ENCODE measurements around the gene GPR107.

Gene GPR107

DNA sequence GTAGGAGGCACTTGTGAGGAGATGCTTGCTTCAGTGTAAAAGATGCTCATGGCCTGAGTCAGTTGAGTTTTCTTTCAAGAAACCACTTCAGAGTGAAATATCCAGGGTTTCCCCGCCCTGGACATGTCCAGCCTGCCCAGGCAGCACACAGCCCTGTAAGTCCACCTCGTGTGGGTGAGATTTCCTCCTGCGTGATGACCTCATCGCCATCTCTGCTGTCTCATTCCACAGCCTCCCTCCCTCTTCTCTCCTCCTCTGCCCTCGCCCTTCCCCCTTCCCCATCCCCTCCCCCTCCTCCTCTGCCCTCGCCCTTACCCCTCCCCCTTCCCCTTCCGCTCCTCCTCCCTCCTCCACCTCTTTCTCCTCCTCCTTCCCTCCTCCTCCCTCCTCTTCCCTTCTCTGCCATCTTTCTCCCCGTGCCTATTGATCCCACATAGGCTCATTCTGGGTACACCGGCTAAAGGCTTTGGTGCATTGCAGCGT, 84.5 kb downstream of the GPR107 start:
- no peak for DNase-seq

- DNase-seq, result no peak
Observed at GRCh38 chr9:130138791-130139190, 85.1 kb downstream of the GPR107 start.

- DNase-seq, result no peak
Observed at GRCh38 chr9:130139251-130139650, 85.5 kb downstream of the GPR107 start.

DNA sequence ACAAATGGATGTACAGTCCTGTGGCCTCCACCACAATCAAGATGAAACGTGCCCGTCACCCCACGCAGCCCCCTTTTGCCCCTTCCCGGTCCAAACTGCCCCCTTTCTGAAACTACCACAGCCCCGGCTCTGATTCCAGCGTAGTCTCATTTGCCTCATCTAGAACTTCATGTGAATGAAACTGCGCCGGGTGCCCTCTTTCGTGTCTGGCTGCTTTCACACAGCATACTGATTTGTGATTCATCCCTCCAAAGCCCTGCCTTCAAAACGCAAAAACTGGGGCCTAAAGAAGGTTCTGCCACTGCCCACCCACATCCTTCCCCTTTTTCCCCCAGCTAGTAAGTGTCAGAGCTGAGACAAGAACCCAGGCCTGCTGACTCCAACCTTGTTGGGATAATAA, 87.0 kb downstream of the GPR107 start:
- no peak for DNase-seq

DNA sequence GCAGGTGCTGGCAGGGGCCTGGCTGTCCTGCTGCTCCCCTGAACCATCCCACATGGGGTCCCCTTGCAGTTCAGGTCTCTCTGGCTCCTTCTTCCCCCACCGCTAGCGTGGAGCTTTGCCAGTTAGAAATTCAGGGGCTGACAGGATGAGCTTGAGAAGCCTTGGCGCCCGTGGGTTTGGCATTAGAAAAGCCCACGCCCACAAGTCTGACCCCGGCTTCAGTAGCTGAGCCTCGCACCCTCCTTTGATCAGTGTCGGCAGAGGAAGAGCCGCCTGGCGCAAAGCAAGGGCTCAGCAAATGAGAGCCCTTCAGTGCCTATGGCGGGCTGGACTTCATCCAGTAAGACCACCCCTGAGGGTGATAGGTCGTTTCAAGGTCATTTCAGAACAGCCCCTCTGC, 88.3 kb downstream of the GPR107 start:
- DNase-seq, result no peak

DNA sequence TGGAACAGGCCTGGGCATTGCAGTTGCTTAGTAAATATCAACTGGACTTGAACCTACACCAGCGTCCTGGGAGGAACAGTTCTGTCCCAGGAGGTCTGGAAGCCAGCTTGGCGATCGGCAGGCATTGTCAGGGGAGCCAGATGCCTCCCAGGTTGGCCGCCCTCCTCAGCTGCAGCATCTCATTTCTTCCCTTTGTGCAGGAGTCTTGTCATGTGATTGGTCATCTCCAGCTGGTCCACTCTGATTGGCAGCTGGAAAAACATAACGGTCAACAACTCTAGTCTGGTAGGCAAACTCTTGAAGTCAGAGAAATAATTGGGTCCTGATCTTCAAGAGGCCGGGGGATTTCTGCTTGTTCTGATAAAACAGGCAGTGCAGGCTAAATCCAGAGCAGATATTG, 88.9 kb downstream of the GPR107 start:
- no peak for DNase-seq

- no peak for DNase-seq
Observed at GRCh38 chr9:130143279-130143893, 89.7 kb downstream of the GPR107 start.

DNA sequence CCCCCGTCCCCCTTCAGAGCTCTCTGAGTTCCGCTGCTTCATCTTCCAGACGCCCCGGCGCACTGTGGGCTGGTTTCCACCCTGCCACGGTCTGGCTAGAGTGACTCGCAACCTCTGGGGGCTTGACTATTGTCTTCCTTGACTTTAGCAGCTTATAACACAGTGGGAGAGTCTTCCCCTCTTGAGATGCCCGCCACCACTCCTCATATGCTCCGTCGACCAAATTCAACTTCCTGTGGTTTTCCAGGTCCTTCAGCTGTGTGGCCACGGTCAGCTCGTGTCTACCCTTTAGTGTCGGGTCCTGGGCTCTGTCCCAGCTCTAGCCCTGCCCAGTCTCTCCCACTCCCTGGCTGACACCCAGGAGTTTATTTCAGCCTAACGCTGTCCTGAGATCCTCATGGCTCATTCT, 90.3 kb downstream of the GPR107 start:
- no peak for DNase-seq

GRCh38 chr9:130144703-130145102, 91.0 kb downstream of the GPR107 start:
- DNase-seq, result no peak

DNA sequence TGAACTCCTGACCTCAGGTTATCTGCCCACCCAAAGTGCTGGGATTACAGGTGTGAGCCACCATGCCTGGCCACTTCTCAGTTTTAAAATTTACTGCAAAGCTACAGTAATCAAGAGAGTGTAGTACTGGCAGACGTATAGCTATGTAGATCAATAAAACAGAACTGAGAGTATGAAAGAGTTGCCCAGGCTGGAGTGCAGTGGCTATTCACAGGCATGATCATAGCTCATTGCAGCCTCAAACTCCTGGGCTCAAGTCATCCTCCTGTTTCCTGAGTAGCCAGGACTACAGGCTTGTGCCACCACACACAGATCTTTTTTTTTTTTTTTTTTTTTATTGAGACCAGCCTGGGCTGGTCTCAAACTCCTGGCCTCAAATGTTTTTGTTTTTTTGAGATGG, 92.0 kb downstream of the GPR107 start:
- DNase-seq, result no peak

- DNase-seq, result no peak
Observed at GRCh38 chr9:130147198-130147597, 93.5 kb downstream of the GPR107 start.

GRCh38 chr9:130147910-130148309, 94.2 kb downstream of the GPR107 start:
- DNase-seq, result no peak

- no peak for DNase-seq
Observed at GRCh38 chr9:130149031-130149430, 95.3 kb downstream of the GPR107 start.

DNA sequence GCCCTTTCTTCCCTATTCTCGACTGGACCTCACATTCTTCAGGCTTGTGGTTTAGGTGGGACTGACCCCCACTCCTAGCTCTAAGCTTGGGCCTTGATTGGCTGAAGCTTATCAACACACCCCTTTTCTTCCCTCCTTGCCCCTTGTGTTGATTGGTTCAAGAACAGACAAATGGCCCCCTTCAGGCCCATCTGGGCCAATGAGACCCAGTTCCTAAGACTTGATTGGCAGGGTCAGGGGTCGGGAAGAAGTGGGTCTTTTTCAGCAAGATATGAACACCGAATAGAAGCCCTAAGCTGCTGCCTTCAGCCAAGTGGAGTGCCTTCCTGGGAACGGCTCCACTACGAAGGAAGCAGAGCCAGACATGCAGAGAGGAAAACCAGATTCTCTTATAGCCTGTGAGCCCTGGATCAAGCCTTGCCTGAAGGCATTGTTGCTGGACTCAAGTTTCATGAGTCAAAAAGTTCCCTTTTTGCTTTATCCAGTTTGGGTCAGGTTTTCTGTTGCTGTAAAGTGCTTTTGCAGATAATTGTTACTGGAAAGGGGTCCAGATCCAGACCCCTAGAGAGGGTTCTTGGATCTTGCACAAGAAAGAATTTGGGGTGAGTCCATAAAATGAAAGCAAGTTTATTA, 96.1 kb downstream of the GPR107 start:
- no peak for DNase-seq

- DNase-seq, result no peak
Observed at GRCh38 chr9:130150779-130151382, 97.2 kb downstream of the GPR107 start.

GRCh38 chr9:130154816-130155215, 101.1 kb downstream of the GPR107 start:
- no peak for DNase-seq

GRCh38 chr9:130155647-130156046, 101.9 kb downstream of the GPR107 start:
- no peak for DNase-seq

GRCh38 chr9:130156672-130157071, 103.0 kb downstream of the GPR107 start:
- no peak for DNase-seq

- no peak for DNase-seq
Observed at GRCh38 chr9:130157079-130157478, 103.4 kb downstream of the GPR107 start.

- no peak for DNase-seq
Observed at GRCh38 chr9:130158001-130158400, 104.3 kb downstream of the GPR107 start.

GRCh38 chr9:130159057-130159456, 105.4 kb downstream of the GPR107 start:
- no peak for DNase-seq

- DNase-seq, result no peak
Observed at GRCh38 chr9:130159915-130160670, 106.4 kb downstream of the GPR107 start.

DNA sequence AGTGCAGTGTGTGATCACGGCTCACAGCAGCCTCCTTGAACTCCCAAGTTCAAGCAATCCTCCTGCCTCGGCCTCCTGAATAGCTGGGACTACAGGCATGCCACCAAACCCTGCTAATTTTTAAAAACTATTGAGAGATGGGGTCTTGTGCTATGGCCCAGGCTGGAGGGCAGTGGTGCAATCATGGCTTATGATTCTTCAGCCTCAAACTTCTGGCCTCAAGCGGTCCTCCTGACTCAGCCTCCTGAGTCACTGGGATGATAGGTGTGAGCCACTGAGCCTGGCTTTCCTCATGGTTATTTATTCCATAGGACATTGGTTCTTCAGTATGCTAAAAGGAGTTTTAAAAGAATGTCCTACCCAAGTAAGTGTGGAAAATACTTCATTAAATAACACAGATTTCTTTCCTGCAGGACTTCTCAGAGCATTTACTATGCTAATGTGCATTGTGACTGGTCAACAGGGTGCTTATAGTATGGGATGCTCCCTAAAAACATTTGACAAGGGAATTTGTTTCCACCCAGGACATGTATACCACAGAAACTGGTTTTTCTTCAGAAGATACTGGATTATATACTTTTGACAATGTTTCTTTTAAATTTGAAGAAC, 107.3 kb downstream of the GPR107 start:
- no peak for DNase-seq
